ENCODE data around the gene CLDN15.
"Not testable (repeated sequence)": the region's sequence is repeated elsewhere in the genome, so short reads cannot be mapped to it uniquely, and the experiment has no call there.

CLDN15 gene

GRCh38 chr7:101200504-101200861 lies 37.1 kb downstream of the CLDN15 start:
- DNase-seq (ENCODE audit: low read depth in 2 of 3, low spot score in 1 of 3) = no peak

- DNase-seq (ENCODE audit: low read depth in 2 of 3, low spot score in 1 of 3) = not testable (repeated sequence)
Measured at GRCh38 chr7:101199522-101199921, 38.1 kb downstream of the CLDN15 start.

- no peak for DNase-seq (ENCODE audit: low read depth in 2 of 3, low spot score in 1 of 3)
Measured at GRCh38 chr7:101198476-101198875, 39.1 kb downstream of the CLDN15 start.

- no peak for DNase-seq (ENCODE audit: low read depth in 2 of 3, low spot score in 1 of 3)
Measured at GRCh38 chr7:101197991-101198390, 39.6 kb downstream of the CLDN15 start.

- no peak for DNase-seq (ENCODE audit: low read depth in 2 of 3, low spot score in 1 of 3)
Measured at GRCh38 chr7:101195884-101196283, 41.7 kb downstream of the CLDN15 start.

- DNase-seq (ENCODE audit: low read depth in 2 of 3, low spot score in 1 of 3) = no peak
Measured at GRCh38 chr7:101189109-101189508, 48.5 kb downstream of the CLDN15 start.

GRCh38 chr7:101186844-101187428 lies 50.7 kb downstream of the CLDN15 start:
- no peak for DNase-seq (ENCODE audit: low read depth in 2 of 3, low spot score in 1 of 3)

GRCh38 chr7:101186194-101186593 lies 51.4 kb downstream of the CLDN15 start:
- no peak for DNase-seq (ENCODE audit: low read depth in 2 of 3, low spot score in 1 of 3)

- DNase-seq (ENCODE audit: low read depth in 2 of 3, low spot score in 1 of 3) = no peak
Measured at GRCh38 chr7:101185258-101185839, 52.3 kb downstream of the CLDN15 start.
